ENCODE data around the gene TRIM63. TPM values are rescaled to one million over a fixed set of nuclear protein-coding genes. Genes with fewer than 3 reads are reported as not detected.

TRIM63 gene
- total RNA-seq, 1 experiment from 2014 or later = not detected

DNA sequence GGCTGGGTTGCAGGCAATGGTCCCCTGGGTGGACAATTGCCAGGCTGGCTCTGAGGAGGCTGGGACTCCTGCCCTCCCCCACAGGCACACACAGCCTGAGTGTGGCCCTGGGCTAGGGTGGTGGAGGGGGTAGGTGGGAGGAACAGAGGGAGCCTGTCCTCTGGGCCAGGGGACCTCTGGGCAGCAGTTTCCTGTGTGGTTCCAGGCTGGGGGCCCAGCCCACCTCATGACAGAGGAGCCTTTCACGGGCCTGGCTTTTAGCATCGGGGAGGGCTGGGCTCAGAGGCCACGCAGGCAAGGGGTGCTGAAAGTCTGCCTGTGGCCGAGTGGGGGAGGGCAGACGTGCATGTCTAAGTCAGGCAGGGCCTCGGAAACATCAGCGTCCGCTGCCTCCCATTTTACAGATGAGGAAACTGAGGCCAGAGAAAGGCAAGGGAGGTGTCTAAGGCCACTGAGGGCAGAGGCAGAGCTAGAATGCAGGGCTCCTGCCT is 38.9 kb downstream of the TRIM63 start:
- no peaks in the 10 kb centered on the region for H3K9me3 ChIP-seq (ENCODE audit: control insufficient read depth, insufficient read depth, low read depth, low read length)
- ATAC-seq (peak; percentile 38; the same call in 1 of the 2 replicates), DNase-seq (ENCODE audit: low read depth, low spot score) (no peak)
- CTCF ChIA-PET = no interaction called here
- H3K36me3 ChIP-seq (ENCODE audit: control insufficient read depth, insufficient read depth, low read length) = no peaks in the 10 kb centered on the region
- H3K27ac ChIP-seq (ENCODE audit: low read length) = no peak overlapping the region
- TF ChIP-seq TCF7L2 (IDR thresholded peaks at IDR 0.05; ENCODE audit: low read depth, low read length) (no peak), POLR2AphosphoS5 (IDR thresholded peaks at IDR 0.05; ENCODE audit: low read depth, low read length) (no peak), SIN3A (IDR thresholded peaks at IDR 0.05; ENCODE audit: borderline replicate concordance, insufficient read depth, low read depth, low read length) (no peak), REST (IDR thresholded peaks at IDR 0.05; ENCODE audit: insufficient read depth in 1 of 2, low read depth in 2 of 2, low read length in 1 of 2) (no peak)
- TF ChIP-seq, protein P1, sequence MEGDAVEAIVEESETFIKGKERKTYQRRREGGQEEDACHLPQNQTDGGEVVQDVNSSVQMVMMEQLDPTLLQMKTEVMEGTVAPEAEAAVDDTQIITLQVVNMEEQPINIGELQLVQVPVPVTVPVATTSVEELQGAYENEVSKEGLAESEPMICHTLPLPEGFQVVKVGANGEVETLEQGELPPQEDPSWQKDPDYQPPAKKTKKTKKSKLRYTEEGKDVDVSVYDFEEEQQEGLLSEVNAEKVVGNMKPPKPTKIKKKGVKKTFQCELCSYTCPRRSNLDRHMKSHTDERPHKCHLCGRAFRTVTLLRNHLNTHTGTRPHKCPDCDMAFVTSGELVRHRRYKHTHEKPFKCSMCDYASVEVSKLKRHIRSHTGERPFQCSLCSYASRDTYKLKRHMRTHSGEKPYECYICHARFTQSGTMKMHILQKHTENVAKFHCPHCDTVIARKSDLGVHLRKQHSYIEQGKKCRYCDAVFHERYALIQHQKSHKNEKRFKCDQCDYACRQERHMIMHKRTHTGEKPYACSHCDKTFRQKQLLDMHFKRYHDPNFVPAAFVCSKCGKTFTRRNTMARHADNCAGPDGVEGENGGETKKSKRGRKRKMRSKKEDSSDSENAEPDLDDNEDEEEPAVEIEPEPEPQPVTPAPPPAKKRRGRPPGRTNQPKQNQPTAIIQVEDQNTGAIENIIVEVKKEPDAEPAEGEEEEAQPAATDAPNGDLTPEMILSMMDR (IDR thresholded peaks at IDR 0.05) = no peak
- in situ Hi-C loops (cut with HindIII; ENCODE audit: low pct_unique_long_range_greater_than_20kb, low sequenced_read_pairs) (no loop called here), intact Hi-C loops (cut with micrococcal nuclease; ENCODE audit: unreplicated experiment) (no loop called here)
- POLR2A ChIA-PET = no interaction called here
- H3K4me3 ChIP-seq (ENCODE audit: low read depth in 2 of 2, low read length in 2 of 2) = no peak overlapping the region
- no peaks in the 10 kb centered on the region for H3K27me3 ChIP-seq (ENCODE audit: control insufficient read depth, insufficient read depth, low read length)
- peaks cover 5% of the 10 kb centered on the region; the same call in 1 of the 2 replicates for H3K4me1 ChIP-seq (ENCODE audit: control insufficient read depth, insufficient read depth, low read length)
- no TSS peak for BruUV-seq (replicated peaks)

DNA sequence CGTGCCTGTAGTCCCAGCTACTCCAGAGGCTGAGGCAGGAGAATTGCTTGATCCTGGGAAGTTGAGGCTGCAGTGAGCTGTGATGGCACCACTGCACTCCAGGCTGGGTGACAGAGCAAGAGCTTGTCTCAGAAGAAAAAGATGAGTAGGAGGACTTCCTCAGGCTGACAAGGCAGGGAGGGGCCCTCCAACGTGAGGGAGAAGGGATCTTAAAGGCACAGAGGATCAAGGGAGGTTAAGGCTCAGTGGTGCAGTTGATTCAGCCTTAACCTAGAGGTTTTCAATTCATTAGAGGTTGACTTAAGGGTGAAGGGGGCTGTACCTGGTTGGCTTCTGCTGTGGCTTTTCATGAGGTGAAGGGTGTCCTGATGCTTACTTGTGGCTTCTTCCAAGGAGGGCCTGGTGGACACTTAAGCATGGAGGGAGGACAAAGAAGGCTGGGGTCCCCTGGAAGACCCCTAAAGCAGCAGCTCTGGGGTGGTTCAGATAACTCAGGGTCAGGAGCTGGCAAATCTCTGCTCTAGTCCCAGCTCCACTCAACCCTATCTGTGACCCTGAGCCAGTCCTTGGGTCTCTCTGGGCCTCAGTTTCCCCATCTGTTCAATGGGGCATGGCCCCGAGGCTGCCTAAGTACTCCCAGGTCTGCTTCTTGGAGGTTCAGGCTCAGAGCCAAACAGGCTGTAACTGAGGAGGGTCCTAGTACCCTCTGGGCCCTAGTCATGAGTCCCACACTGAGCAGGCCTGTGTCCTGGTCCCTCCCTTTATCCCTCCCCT is 39.5 kb downstream of the TRIM63 start:
- ChIA-PET CTCF (interaction anchor here (0.7 kb wide), 3 partner anchors 11 to 33 kb away, joined by 8 to 11 read pairs (median 10); no protein-coding TSS in a partner anchor), POLR2A (no interaction called here)
- DNase-seq (ENCODE audit: low read depth, low spot score) = no peak
- H3K4me3 ChIP-seq (ENCODE audit: low read depth in 2 of 2, low read length in 2 of 2) = no peak overlapping the region
- BruUV-seq (replicated peaks) = no TSS peak
- H3K27me3 ChIP-seq (ENCODE audit: control insufficient read depth, insufficient read depth, low read length) = no peaks in the 10 kb centered on the region
- no peak overlapping the region for H3K27ac ChIP-seq (ENCODE audit: low read length)
- intact Hi-C loops (cut with micrococcal nuclease; ENCODE audit: unreplicated experiment) (no loop called here), in situ Hi-C loops (cut with HindIII; ENCODE audit: low pct_unique_long_range_greater_than_20kb, low sequenced_read_pairs) (no loop called here)
- H3K4me1 ChIP-seq (ENCODE audit: control insufficient read depth, insufficient read depth, low read length) = peaks cover 5% of the 10 kb centered on the region; the same call in 1 of the 2 replicates
- TF ChIP-seq REST (IDR thresholded peaks at IDR 0.05; ENCODE audit: insufficient read depth in 1 of 2, low read depth in 2 of 2, low read length in 1 of 2) (no peak), POLR2AphosphoS5 (IDR thresholded peaks at IDR 0.05; ENCODE audit: low read depth, low read length) (no peak), SIN3A (IDR thresholded peaks at IDR 0.05; ENCODE audit: borderline replicate concordance, insufficient read depth, low read depth, low read length) (no peak), TCF7L2 (IDR thresholded peaks at IDR 0.05; ENCODE audit: low read depth, low read length) (no peak)
- TF ChIP-seq, protein P1 (IDR thresholded peaks at IDR 0.05) = no peak
- H3K9me3 ChIP-seq (ENCODE audit: control insufficient read depth, insufficient read depth, low read depth, low read length) = no peaks in the 10 kb centered on the region
- ATAC-seq = peak; percentile 31
- H3K36me3 ChIP-seq (ENCODE audit: control insufficient read depth, insufficient read depth, low read length) = no peaks in the 10 kb centered on the region

Data from Panc1 (cell line).